MCF 10A (cell line): Measurements from ENCODE around the gene CDC42SE2. TPM values are rescaled to one million over a fixed set of nuclear protein-coding genes. Genes with fewer than 3 reads are reported as not detected.
"Not testable (repeated sequence)": the region's sequence is repeated elsewhere in the genome, so short reads cannot be mapped to it uniquely, and the experiment has no call there.

Experiments used
- BruUV-seq: library from RNA; stranded (reverse); fragments of 400-500 nt; replicated peaks from 2 replicates; lab custom pipeline; 2021; lab: Mats Ljungman, UMichigan
- CTCF ChIA-PET: fragments of 300-600 bp; sonication (Branson Sonifier 250); formaldehyde crosslinking; extraction: SDS; loops from one replicate; lab custom pipeline; 2021; ENCODE audit warnings: antibody characterized with exemption, inconsistent platforms; lab: Yijun Ruan, JAX
- POLR2A ChIA-PET: fragments of 300-600, 350-650 bp; sonication (Branson Sonifier 250); formaldehyde crosslinking; extraction: SDS; loops from one replicate; lab custom pipeline; 2020; ENCODE audit warnings: antibody characterized with exemption, inconsistent platforms; lab: Yijun Ruan, JAX
- DNase-seq: peaks from one replicate; pipeline ENCODE4 v3.0.0-alpha.2; 2018; ENCODE audit not compliant: unreplicated experiment
- H3K27ac Mint-ChIP-seq: one replicate; pipeline ENCODE4 v1.8.0; 2022; ENCODE audit warnings: mild to moderate bottlenecking, low read depth, mixed read lengths; ENCODE audit not compliant: unreplicated experiment
- H3K27me3 Mint-ChIP-seq: one replicate; pipeline ENCODE4 v1.8.0; 2022; ENCODE audit warnings: mixed read lengths; ENCODE audit not compliant: insufficient read depth, unreplicated experiment
- H3K36me3 Mint-ChIP-seq: one replicate; pipeline ENCODE4 v1.8.0; 2022; ENCODE audit warnings: mild to moderate bottlenecking, moderate library complexity, mixed read lengths; ENCODE audit not compliant: insufficient read depth, unreplicated experiment
- H3K4me1 Mint-ChIP-seq: one replicate; pipeline ENCODE4 v1.8.0; 2022; ENCODE audit warnings: mixed read lengths; ENCODE audit not compliant: insufficient read depth, unreplicated experiment
- H3K4me3 Mint-ChIP-seq: one replicate; pipeline ENCODE4 v1.8.0; 2022; ENCODE audit warnings: mild to moderate bottlenecking, moderate library complexity, mixed read lengths; ENCODE audit not compliant: unreplicated experiment
- H3K9me3 Mint-ChIP-seq: one replicate; pipeline ENCODE4 v1.8.0; 2022; ENCODE audit warnings: mixed read lengths; ENCODE audit not compliant: unreplicated experiment
- intact Hi-C: fragments of 100-400 bp; cut with micrococcal nuclease; formaldehyde crosslinking; loops from 2 replicates; pipeline ENCODE4 v1.14.1; 2022
- total RNA-seq: library from RNA; stranded (reverse); gene quantifications from 2 replicates; pipeline ENCODE4 v1.2.3, GENCODE V29; 2022
- TF ChIP-seq, protein P1 (sequence below): fragments of 200-600 bp; IDR thresholded peaks from one replicate; pipeline ENCODE4 v1.8.0; 2022; ENCODE audit warnings: antibody characterized with exemption, mild to moderate bottlenecking; ENCODE audit not compliant: unreplicated experiment

The CDC42SE2 gene
- total RNA-seq, 1 experiment from 2014 or later: 71.0 TPM

DNA sequence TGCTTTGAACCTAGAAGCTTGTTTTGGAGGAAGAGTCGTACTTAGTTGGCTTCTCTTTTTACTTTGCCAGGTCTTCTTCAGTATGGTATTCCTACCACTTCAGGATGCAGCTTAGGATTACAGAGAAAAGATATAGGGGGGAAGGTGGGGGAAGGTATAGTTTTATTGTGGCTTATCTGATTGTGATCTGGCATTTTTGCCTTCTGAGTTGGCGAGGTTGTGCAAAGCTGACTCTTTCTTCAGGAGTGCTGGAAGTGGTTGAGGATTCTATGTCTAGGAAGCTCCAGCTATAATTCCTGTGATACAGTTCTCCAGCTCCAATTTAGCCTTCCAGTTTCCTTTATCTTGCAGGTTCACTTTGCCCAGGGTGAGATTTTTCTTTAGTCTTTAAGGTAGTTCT is 7.0 kb downstream of the CDC42SE2 start:
- Mint-ChIP-seq H3K4me3 (peak overlapping the region; percentile 13), H3K27ac (peak overlapping the region; percentile 33), H3K36me3 (peaks cover 18% of the 10 kb centered on the region), H3K9me3 (no peaks in the 10 kb centered on the region), H3K4me1 (peaks cover 47% of the 10 kb centered on the region), H3K27me3 (no peaks in the 10 kb centered on the region)
- intact Hi-C loops: no loop called here
- ChIA-PET POLR2A (interaction anchor here (0.5 to 13.1 kb wide), 18 partner anchors 7 to 1729 kb away, joined by 3 to 279 read pairs (median 4); partner anchors contain the start of genes CDC42SE2 and HINT1), CTCF (interaction anchor here (0.5 to 1.0 kb wide), 6 partner anchors 14 to 737 kb away, joined by 3 to 4 read pairs (median 3); no protein-coding TSS in a partner anchor)
- TF ChIP-seq, protein P1, sequence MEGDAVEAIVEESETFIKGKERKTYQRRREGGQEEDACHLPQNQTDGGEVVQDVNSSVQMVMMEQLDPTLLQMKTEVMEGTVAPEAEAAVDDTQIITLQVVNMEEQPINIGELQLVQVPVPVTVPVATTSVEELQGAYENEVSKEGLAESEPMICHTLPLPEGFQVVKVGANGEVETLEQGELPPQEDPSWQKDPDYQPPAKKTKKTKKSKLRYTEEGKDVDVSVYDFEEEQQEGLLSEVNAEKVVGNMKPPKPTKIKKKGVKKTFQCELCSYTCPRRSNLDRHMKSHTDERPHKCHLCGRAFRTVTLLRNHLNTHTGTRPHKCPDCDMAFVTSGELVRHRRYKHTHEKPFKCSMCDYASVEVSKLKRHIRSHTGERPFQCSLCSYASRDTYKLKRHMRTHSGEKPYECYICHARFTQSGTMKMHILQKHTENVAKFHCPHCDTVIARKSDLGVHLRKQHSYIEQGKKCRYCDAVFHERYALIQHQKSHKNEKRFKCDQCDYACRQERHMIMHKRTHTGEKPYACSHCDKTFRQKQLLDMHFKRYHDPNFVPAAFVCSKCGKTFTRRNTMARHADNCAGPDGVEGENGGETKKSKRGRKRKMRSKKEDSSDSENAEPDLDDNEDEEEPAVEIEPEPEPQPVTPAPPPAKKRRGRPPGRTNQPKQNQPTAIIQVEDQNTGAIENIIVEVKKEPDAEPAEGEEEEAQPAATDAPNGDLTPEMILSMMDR: no peak
- DNase-seq: peak; percentile 57
- BruUV-seq: no TSS peak

DNA sequence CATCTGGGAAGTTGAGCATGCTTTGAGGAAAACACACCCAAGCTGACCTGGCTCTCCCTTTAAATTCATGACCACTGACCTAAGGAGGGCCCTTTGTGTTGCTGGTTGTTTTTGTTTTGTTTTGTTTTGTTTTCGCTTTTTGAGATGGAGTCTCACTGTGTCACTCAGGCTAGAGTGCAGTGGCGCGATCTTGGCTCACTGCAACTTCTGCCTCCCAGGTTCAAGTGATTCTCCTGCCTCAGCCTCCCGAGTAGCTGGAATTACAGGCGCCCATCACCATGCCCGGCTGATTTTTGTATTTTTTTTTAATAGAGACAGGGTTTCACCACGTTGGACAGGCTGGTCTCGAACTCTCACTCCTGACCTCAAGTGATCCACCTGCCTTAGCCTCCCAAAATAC is 8.0 kb downstream of the CDC42SE2 start:
- H3K4me3 Mint-ChIP-seq, CTCF ChIA-PET, BruUV-seq, H3K9me3 Mint-ChIP-seq, H3K27me3 Mint-ChIP-seq, intact Hi-C loops, DNase-seq: not testable (repeated sequence)
- peaks cover 47% of the 10 kb centered on the region for H3K4me1 Mint-ChIP-seq
- peak overlapping the region; percentile 33 for H3K27ac Mint-ChIP-seq
- H3K36me3 Mint-ChIP-seq: peaks cover 18% of the 10 kb centered on the region
- POLR2A ChIA-PET: interaction anchor here (1.0 to 13.1 kb wide), 8 partner anchors 9 to 107 kb away, joined by 3 to 279 read pairs (median 14); partner anchors contain the start of genes CDC42SE2, HINT1 and LYRM7

DNA sequence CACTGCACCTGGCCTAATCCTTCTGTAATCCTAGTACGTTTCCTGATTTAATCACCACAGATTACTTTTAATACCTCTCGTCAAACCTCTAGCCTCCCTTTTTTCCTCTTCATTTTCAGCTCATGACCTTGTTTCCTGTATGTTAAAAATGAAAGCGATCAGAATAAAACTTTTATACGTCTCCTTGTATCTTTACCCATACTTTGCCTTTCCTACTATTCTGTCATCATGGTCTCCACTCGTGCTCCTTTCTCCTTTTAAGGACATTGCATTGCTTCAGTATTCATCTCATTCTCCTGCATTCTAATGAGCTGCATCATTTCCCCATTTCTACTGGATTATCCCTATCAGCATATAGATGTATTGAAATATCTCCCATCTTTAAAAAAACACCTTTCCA is 8.5 kb downstream of the CDC42SE2 start:
- no peak for DNase-seq
- Mint-ChIP-seq H3K4me1 (peaks cover 44% of the 10 kb centered on the region), H3K4me3 (no peak overlapping the region), H3K27me3 (no peaks in the 10 kb centered on the region), H3K36me3 (peaks cover 14% of the 10 kb centered on the region), H3K9me3 (no peaks in the 10 kb centered on the region), H3K27ac (peak overlapping the region; percentile 33)
- CTCF ChIA-PET: interaction anchor here (0.9 kb wide), 1 partner anchor 32 kb away, joined by 3 read pairs; no protein-coding TSS in a partner anchor
- TF ChIP-seq, protein P1: no peak
- BruUV-seq: no TSS peak
- intact Hi-C loops: no loop called here
- POLR2A ChIA-PET: interaction anchor here (1.0 to 13.1 kb wide), 6 partner anchors 11 to 102 kb away, joined by 3 to 279 read pairs (median 12); partner anchors contain the start of genes CDC42SE2 and LYRM7

DNA sequence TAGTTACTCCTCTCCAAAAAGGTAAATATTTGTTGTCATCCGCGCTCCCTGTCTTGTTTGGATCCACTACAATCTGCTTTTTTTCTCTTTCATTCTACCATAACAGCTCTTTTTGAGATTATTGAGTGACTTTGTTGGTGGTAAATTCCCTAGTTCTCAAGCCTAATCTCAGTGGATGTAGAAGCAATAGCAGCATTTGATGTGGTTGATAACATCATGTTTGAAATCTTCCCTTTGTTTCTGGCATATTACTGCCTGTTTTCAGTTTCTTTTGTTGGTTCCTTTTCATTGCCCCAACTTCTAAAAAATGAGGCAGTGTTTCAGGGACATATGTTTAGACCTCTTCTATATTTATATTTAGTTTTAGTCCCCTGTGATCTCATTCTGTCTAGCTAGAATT is 8.9 kb downstream of the CDC42SE2 start:
- H3K9me3 Mint-ChIP-seq: no peaks in the 10 kb centered on the region
- H3K4me1 Mint-ChIP-seq: peaks cover 41% of the 10 kb centered on the region
- BruUV-seq: no TSS peak
- DNase-seq: no peak
- H3K4me3 Mint-ChIP-seq: no peak overlapping the region
- peaks cover 15% of the 10 kb centered on the region for H3K36me3 Mint-ChIP-seq
- no peaks in the 10 kb centered on the region for H3K27me3 Mint-ChIP-seq
- ChIA-PET CTCF (interaction anchor here (0.6 to 0.9 kb wide), 2 partner anchors 10 to 31 kb away, joined by 3 to 8 read pairs; no protein-coding TSS in a partner anchor), POLR2A (interaction anchor here (1.0 to 13.1 kb wide), 6 partner anchors 11 to 102 kb away, joined by 3 to 279 read pairs (median 12); partner anchors contain the start of genes CDC42SE2 and LYRM7)
- intact Hi-C loops: no loop called here
- H3K27ac Mint-ChIP-seq: peak overlapping the region; percentile 33
- TF ChIP-seq, protein P1: no peak
